HEK293 (cell line): Measurements from ENCODE around the gene APOBEC3C.

ENCODE experiments used
- CTCF ChIA-PET: fragments of 350-600 bp; formaldehyde crosslinking; extraction: SDS; loops from one replicate; lab custom pipeline; 2021; ENCODE audit warnings: antibody characterized with exemption; lab: Yijun Ruan, JAX
- POLR2A ChIA-PET: fragments of 300-600 bp; formaldehyde crosslinking; extraction: SDS; loops from one replicate; lab custom pipeline; 2020; ENCODE audit warnings: antibody characterized with exemption, inconsistent platforms; lab: Yijun Ruan, JAX
- H3K27ac ChIP-seq: fragments of 200-500 bp; sonication (Bioruptor generic); 2 replicates; pipeline ENCODE4 v1.5.1; 2014; ENCODE audit warnings: low read depth, low read length, control low read depth, inconsistent platforms; ENCODE audit errors: extremely low read depth
- H3K36me3 ChIP-seq, 2 experiments: fragments of 200-500 bp in 1 of 2; sonication (Bioruptor generic) in 1 of 2; 1 replicate in 1 of 2; 2 replicates in 1 of 2; pipeline ENCODE4 v1.5.1; 2014 to 2017; ENCODE audit warnings: inconsistent platforms in 2 of 2, low read length in 2 of 2; ENCODE audit not compliant: control insufficient read depth in 2 of 2, insufficient read depth in 1 of 2
- H3K4me1 ChIP-seq: fragments of 200-500 bp; sonication (Bioruptor generic); 2 replicates; pipeline ENCODE4 v1.5.1; 2014; ENCODE audit warnings: mild to moderate bottlenecking, low read length, inconsistent platforms; ENCODE audit not compliant: control insufficient read depth, insufficient read depth
- H3K4me3 ChIP-seq: 2 replicates; pipeline ENCODE4 v1.5.1; 2011; ENCODE audit warnings: low read depth, mild to moderate bottlenecking, control low read depth, low read length, moderate library complexity
- H3K9me3 ChIP-seq: fragments of 200-500 bp; sonication (Bioruptor generic); 2 replicates; pipeline ENCODE4 v1.5.1; 2014; ENCODE audit warnings: low read depth, low read length, inconsistent platforms; ENCODE audit not compliant: control insufficient read depth, insufficient read depth
- GLI2 ChIP-seq: fragments of 450-650 bp; formaldehyde crosslinking; IDR thresholded peaks from 2 replicates; pipeline ENCODE4; 2017; ENCODE audit warnings: missing biosample characterization, missing genetic modification characterization, low read depth, borderline replicate concordance
- KLF1 ChIP-seq: fragments of 450-650 bp; formaldehyde crosslinking; IDR thresholded peaks from 2 replicates; pipeline ENCODE4 v1.5.1; 2016; ENCODE audit warnings: missing biosample characterization, missing genetic modification characterization
- KLF8 ChIP-seq: fragments of 450-650 bp; formaldehyde crosslinking; IDR thresholded peaks from 2 replicates; pipeline ENCODE4 v1.5.1; 2016; ENCODE audit warnings: missing biosample characterization, missing genetic modification characterization
- OSR2 ChIP-seq: fragments of 450-650 bp; formaldehyde crosslinking; IDR thresholded peaks from 2 replicates; pipeline ENCODE4 v1.5.1; 2016; ENCODE audit warnings: missing biosample characterization, missing genetic modification characterization
- SP3 ChIP-seq: fragments of 450-650 bp; formaldehyde crosslinking; IDR thresholded peaks from 2 replicates; pipeline ENCODE4 v1.5.1; 2016; ENCODE audit warnings: missing biosample characterization, missing genetic modification characterization
- TRIM28 ChIP-seq: IDR thresholded peaks from 2 replicates; pipeline ENCODE4 v1.6.1; 2011; ENCODE audit warnings: low read length, control low read depth, borderline replicate concordance
- ZBTB17 ChIP-seq: fragments of 450-650 bp; formaldehyde crosslinking; IDR thresholded peaks from 2 replicates; pipeline ENCODE4 v1.5.1; 2016; ENCODE audit warnings: missing biosample characterization, missing genetic modification characterization
- ZBTB20 ChIP-seq: fragments of 450-650 bp; formaldehyde crosslinking; IDR thresholded peaks from 2 replicates; pipeline ENCODE4 v1.5.1; 2016; ENCODE audit warnings: missing biosample characterization, missing genetic modification characterization
- ZBTB48 ChIP-seq: fragments of 450-650 bp; formaldehyde crosslinking; IDR thresholded peaks from 2 replicates; pipeline ENCODE4 v1.5.1; 2016; ENCODE audit warnings: missing biosample characterization, missing genetic modification characterization
- ZFP69B ChIP-seq: fragments of 450-650 bp; formaldehyde crosslinking; IDR thresholded peaks from 2 replicates; pipeline ENCODE4 v1.5.1; 2016; ENCODE audit warnings: missing biosample characterization, missing genetic modification characterization
- ZNF10 ChIP-seq: fragments of 450-650 bp; formaldehyde crosslinking; IDR thresholded peaks from 2 replicates; pipeline ENCODE4 v1.5.1; 2017; ENCODE audit warnings: missing biosample characterization, missing genetic modification characterization
- ZNF157 ChIP-seq: fragments of 450-650 bp; formaldehyde crosslinking; IDR thresholded peaks from 2 replicates; pipeline ENCODE4 v1.5.1; 2016; ENCODE audit warnings: missing biosample characterization, missing genetic modification characterization
- ZNF174 ChIP-seq: fragments of 450-650 bp; formaldehyde crosslinking; IDR thresholded peaks from 2 replicates; pipeline ENCODE4 v1.5.0; 2017; ENCODE audit warnings: missing biosample characterization, mild to moderate bottlenecking, missing genetic modification characterization
- ZNF223 ChIP-seq: fragments of 450-650 bp; formaldehyde crosslinking; IDR thresholded peaks from 2 replicates; pipeline ENCODE4 v1.5.1; 2016; ENCODE audit warnings: missing biosample characterization, missing genetic modification characterization
- ZNF26 ChIP-seq: fragments of 450-650 bp; formaldehyde crosslinking; IDR thresholded peaks from 2 replicates; pipeline ENCODE4 v1.5.1; 2016; ENCODE audit warnings: missing biosample characterization, missing genetic modification characterization
- ZNF324 ChIP-seq: fragments of 450-650 bp; formaldehyde crosslinking; IDR thresholded peaks from 2 replicates; pipeline ENCODE4 v1.5.1; 2016; ENCODE audit warnings: missing biosample characterization, missing genetic modification characterization
- ZNF335 ChIP-seq: fragments of 450-650 bp; formaldehyde crosslinking; conservative IDR thresholded peaks from 2 replicates; pipeline ENCODE4 v1.5.1; 2016; ENCODE audit warnings: missing biosample characterization, missing genetic modification characterization
- ZNF350 ChIP-seq: fragments of 450-650 bp; formaldehyde crosslinking; IDR thresholded peaks from 2 replicates; pipeline ENCODE4 v1.5.0; 2017; ENCODE audit warnings: missing biosample characterization, mild to moderate bottlenecking, missing genetic modification characterization
- ZNF48 ChIP-seq: fragments of 450-650 bp; formaldehyde crosslinking; IDR thresholded peaks from 2 replicates; pipeline ENCODE4 v1.5.1; 2016; ENCODE audit warnings: missing biosample characterization, missing genetic modification characterization
- ZNF513 ChIP-seq: fragments of 450-650 bp; IDR thresholded peaks from 2 replicates; pipeline ENCODE4 v1.5.1; 2018; ENCODE audit warnings: missing biosample characterization, missing genetic modification characterization
- ZNF600 ChIP-seq: fragments of 450-650 bp; formaldehyde crosslinking; IDR thresholded peaks from 2 replicates; pipeline ENCODE4 v1.5.1; 2016; ENCODE audit warnings: missing biosample characterization, missing genetic modification characterization
- ZNF610 ChIP-seq: fragments of 450-650 bp; formaldehyde crosslinking; IDR thresholded peaks from 2 replicates; pipeline ENCODE4 v1.5.1; 2016; ENCODE audit warnings: missing biosample characterization, missing genetic modification characterization, borderline replicate concordance
- ZNF621 ChIP-seq: fragments of 450-650 bp; formaldehyde crosslinking; IDR thresholded peaks from 2 replicates; pipeline ENCODE4 v1.5.1; 2017; ENCODE audit warnings: missing biosample characterization, missing genetic modification characterization
- ZNF629 ChIP-seq: fragments of 450-650 bp; formaldehyde crosslinking; IDR thresholded peaks from 2 replicates; pipeline ENCODE4 v1.5.1; 2017; ENCODE audit warnings: missing biosample characterization, missing genetic modification characterization
- ZNF654 ChIP-seq: fragments of 450-650 bp; formaldehyde crosslinking; IDR thresholded peaks from 2 replicates; pipeline ENCODE4 v1.5.1; 2016; ENCODE audit warnings: low read depth, missing biosample characterization, missing genetic modification characterization
- ZNF692 ChIP-seq: fragments of 450-650 bp; formaldehyde crosslinking; IDR thresholded peaks from 2 replicates; pipeline ENCODE4 v1.5.1; 2016; ENCODE audit warnings: missing biosample characterization, missing genetic modification characterization
- ZNF747 ChIP-seq: fragments of 450-650 bp; formaldehyde crosslinking; IDR thresholded peaks from 2 replicates; pipeline ENCODE4 v1.5.1; 2016; ENCODE audit warnings: missing biosample characterization, missing genetic modification characterization
- ZNF785 ChIP-seq: fragments of 450-650 bp; formaldehyde crosslinking; IDR thresholded peaks from 2 replicates; pipeline ENCODE4 v1.5.1; 2016; ENCODE audit warnings: missing biosample characterization, missing genetic modification characterization
- ZNF791 ChIP-seq: fragments of 450-650 bp; formaldehyde crosslinking; IDR thresholded peaks from 2 replicates; pipeline ENCODE4 v1.5.1; 2016; ENCODE audit warnings: missing biosample characterization, missing genetic modification characterization

Gene APOBEC3C

GRCh38 chr22:39003165-39003638 is 10.9 kb upstream of the APOBEC3C start (continued):
- TF ChIP-seq ZBTB20 (tag by site-specific recombination) (peak; percentile 23; the same call in 1 of the 2 replicates), ZNF600 (tag by site-specific recombination) (peak; percentile 31; the same call in 1 of the 2 replicates), ZNF350 (tag by site-specific recombination) (no peak), ZBTB17 (tag by site-specific recombination) (peak; percentile 75), KLF8 (tag by site-specific recombination) (peak; percentile 51; the same call in 1 of the 2 replicates), ZNF335 (tag by site-specific recombination) (0 out of 2 replicates have a peak, but pooled peaks have one; percentile 39), ZBTB48 (peak; percentile 68), ZFP69B (tag by site-specific recombination) (no peak), ZNF654 (tag by site-specific recombination) (peak; percentile 52; the same call in 1 of the 2 replicates), ZNF692 (tag by site-specific recombination) (peak; percentile 50; the same call in 1 of the 2 replicates)
- TF ChIP-seq, all 188 proteins: peak for 15

- Histone ChIP-seq H3K36me3 (no peaks in the 10 kb centered on the region), H3K4me3 (no peak overlapping the region), H3K4me1 (no peaks in the 10 kb centered on the region), H3K27ac (no peak overlapping the region), H3K9me3 (no peaks in the 10 kb centered on the region)
- TF ChIP-seq ZNF324 (tag by site-specific recombination) (no peak), ZNF174 (tag by site-specific recombination) (no peak), ZNF610 (tag by site-specific recombination) (no peak), ZNF26 (tag by site-specific recombination) (no peak), ZNF513 (tag by site-specific recombination) (no peak), GLI2 (tag by site-specific recombination) (no peak), OSR2 (tag by site-specific recombination) (no peak), ZNF629 (tag by site-specific recombination) (no peak), KLF1 (tag by site-specific recombination) (no peak), ZNF747 (tag by site-specific recombination) (no peak), ZNF785 (tag by site-specific recombination) (no peak), TRIM28 (no peak), ZNF48 (no peak), ZNF791 (tag by site-specific recombination) (no peak), ZNF621 (no peak), SP3 (tag by site-specific recombination) (no peak), ZNF157 (no peak), ZNF10 (tag by site-specific recombination) (no peak), ZNF223 (tag by site-specific recombination) (no peak)
- POLR2A ChIA-PET, result no interaction called here
- CTCF ChIA-PET, result interaction anchor here (0.6 to 8.1 kb wide), 15 partner anchors 10 to 324 kb away, joined by 3 to 128 read pairs (median 4); partner anchors contain the start of gene CBX6
These were observed 6.9 kb upstream of the APOBEC3C start for GRCh38 chr22:39007177-39007576.
